AG04449 (cell line): ENCODE results near the gene KARS1.
A peak's percentile ranks its signal among the peaks of the same experiment; 100 is the strongest.

Experiments
- CTCF ChIA-PET: fragments of 350-600 bp; formaldehyde crosslinking; extraction: SDS; loops from one replicate; lab custom pipeline; 2021; ENCODE audit warnings: antibody characterized with exemption; lab: Yijun Ruan, JAX
- POLR2A ChIA-PET: fragments of 400-600, 350-600 bp; formaldehyde crosslinking; extraction: SDS; loops from one replicate; lab custom pipeline; 2020; ENCODE audit warnings: antibody characterized with exemption, inconsistent platforms; lab: Yijun Ruan, JAX
- DNase-seq: peaks from one replicate; pipeline ENCODE4 v3.0.0-alpha.2; 2010; ENCODE audit warnings: low read depth, low spot score
- H3K4me3 ChIP-seq: 2 replicates; pipeline ENCODE4 v1.5.1; 2011; ENCODE audit warnings: low read depth, mild to moderate bottlenecking, control low read depth, low read length
- CTCF ChIP-seq: IDR thresholded peaks from one replicate; pipeline ENCODE4 v1.5.1; 2011; ENCODE audit warnings: mild to moderate bottlenecking, moderate library complexity, low read length, control low read depth, inconsistent platforms; ENCODE audit not compliant: insufficient read depth; ENCODE audit errors: missing control alignments

Gene KARS1

GRCh38 chr16:75614066-75614897, 33.2 kb downstream of the KARS1 start:
- no peak for TF ChIP-seq CTCF
- ChIA-PET CTCF (interaction anchor here (0.6 to 2.2 kb wide), 6 partner anchors 9 to 150 kb away, joined by 3 to 9 read pairs (median 3); partner anchors contain the start of gene ADAT1), POLR2A (no interaction called here)
- no peak overlapping the region for H3K4me3 ChIP-seq
- no peak for DNase-seq

GRCh38 chr16:75606507-75606906, 41.0 kb downstream of the KARS1 start:
- DNase-seq = no peak
- no peak for TF ChIP-seq CTCF
- H3K4me3 ChIP-seq = no peak overlapping the region
- POLR2A ChIA-PET = interaction anchor here (0.6 kb wide), 1 partner anchor 30 kb away, joined by 3 read pairs; no protein-coding TSS in a partner anchor
- CTCF ChIA-PET = interaction anchor here (0.8 to 1.6 kb wide), 6 partner anchors 13 to 157 kb away, joined by 3 read pairs; partner anchors contain the start of gene ADAT1

GRCh38 chr16:75603241-75603640, 44.2 kb downstream of the KARS1 start:
- no peak for DNase-seq

GRCh38 chr16:75599452-75600277, 47.8 kb downstream of the KARS1 start:
- ChIA-PET POLR2A (interaction anchor here (1.6 kb wide), 1 partner anchor 23 kb away, joined by 5 read pairs; the partner anchor contains the start of gene ADAT1), CTCF (interaction anchor here (1.0 to 2.0 kb wide), 5 partner anchors 15 to 135 kb away, joined by 3 to 7 read pairs (median 3); partner anchors contain the start of gene TMEM170A)
- no peak for DNase-seq
- no peak overlapping the region for H3K4me3 ChIP-seq
- no peak for TF ChIP-seq CTCF

More at GRCh38 chr16:75603241-75603640, 44.2 kb downstream of the KARS1 start:
- ChIA-PET CTCF (interaction anchor here (1.0 to 1.5 kb wide), 3 partner anchors 11 to 86 kb away, joined by 3 to 5 read pairs (median 3); partner anchors contain the start of gene ADAT1), POLR2A (no interaction called here)
- no peak overlapping the region for H3K4me3 ChIP-seq
- TF ChIP-seq CTCF = no peak

- no peak for TF ChIP-seq CTCF
- ChIA-PET CTCF (interaction anchor here (0.8 to 1.3 kb wide), 3 partner anchors 12 to 129 kb away, joined by 3 read pairs; no protein-coding TSS in a partner anchor), POLR2A (no interaction called here)
- peak; percentile 26 for DNase-seq
- no peak overlapping the region for H3K4me3 ChIP-seq
Measured at GRCh38 chr16:75593825-75594820, 53.3 kb downstream of the KARS1 start.
